Stimulated activated CD4-positive, alpha-beta T cell treated with anti-CD3 and anti-CD28 coated beads, Interleukin-15, amount 100 ng/mL, for 48 hours (primary cell): ENCODE data around the gene ADGRD1.
"Not testable (repeated sequence)": the region's sequence is repeated elsewhere in the genome, so short reads cannot be mapped to it uniquely, and the experiment has no call there.

Source experiments
- DNase-seq, 2 donors: peaks; one replicate each; pipeline ENCODE4 v3.0.0-alpha.2; 2020; ENCODE audit warnings: low read depth in 2 of 2

ADGRD1 gene

GRCh38 chr12:131056626-131057025 lies 102.9 kb downstream of the ADGRD1 start:
- DNase-seq, result no peak

GRCh38 chr12:131057211-131057721 lies 103.6 kb downstream of the ADGRD1 start:
- DNase-seq, result no peak

- no peak for DNase-seq
Measured at GRCh38 chr12:131057722-131058515, 104.2 kb downstream of the ADGRD1 start.

- DNase-seq, result no peak
Measured at GRCh38 chr12:131058700-131059099, 105.0 kb downstream of the ADGRD1 start.

GRCh38 chr12:131060011-131060703 lies 106.5 kb downstream of the ADGRD1 start:
- DNase-seq, result no peak

- DNase-seq, result no peak
Measured at GRCh38 chr12:131061041-131061806, 107.5 kb downstream of the ADGRD1 start.

- DNase-seq, result no peak
Measured at GRCh38 chr12:131063413-131063812, 109.7 kb downstream of the ADGRD1 start.

GRCh38 chr12:131063960-131064359 lies 110.3 kb downstream of the ADGRD1 start:
- no peak for DNase-seq

- DNase-seq, result no peak
Measured at GRCh38 chr12:131065279-131065678, 111.6 kb downstream of the ADGRD1 start.

GRCh38 chr12:131065801-131066200 lies 112.1 kb downstream of the ADGRD1 start:
- no peak for DNase-seq

- no peak for DNase-seq
Measured at GRCh38 chr12:131066207-131066885, 112.6 kb downstream of the ADGRD1 start.

- no peak for DNase-seq
Measured at GRCh38 chr12:131066886-131067490, 113.3 kb downstream of the ADGRD1 start.

- no peak for DNase-seq
Measured at GRCh38 chr12:131067981-131068851, 114.5 kb downstream of the ADGRD1 start.

GRCh38 chr12:131068926-131069720 lies 115.4 kb downstream of the ADGRD1 start:
- DNase-seq, result not testable (repeated sequence)

- DNase-seq, result not testable (repeated sequence)
Measured at GRCh38 chr12:131070136-131070535, 116.4 kb downstream of the ADGRD1 start.

GRCh38 chr12:131070668-131071067 lies 117.0 kb downstream of the ADGRD1 start:
- not testable (repeated sequence) for DNase-seq

- DNase-seq, result not testable (repeated sequence)
Measured at GRCh38 chr12:131071234-131071820, 117.6 kb downstream of the ADGRD1 start.

- not testable (repeated sequence) for DNase-seq
Measured at GRCh38 chr12:131071950-131072349, 118.2 kb downstream of the ADGRD1 start.
